Activated CD8-positive, alpha-beta T cell treated with anti-CD3 and anti-CD28 coated beads for 36 hours (primary cell): Measurements from ENCODE around the gene PPT1. TPM values are rescaled to one million over a fixed set of nuclear protein-coding genes. Genes with fewer than 3 reads are reported as not detected.

Source experiments
- ATAC-seq: fragments of 200-7000 bp; cut with Tn5 transposase; one replicate; pipeline ENCODE4 v1.10.0; 2021; ENCODE audit warnings: mild to moderate bottlenecking, moderate library complexity
- CTCF ChIA-PET: fragments of 350-600 bp; sonication (Branson Sonifier 250); formaldehyde crosslinking; loops from one replicate; lab custom pipeline; 2021; ENCODE audit warnings: antibody characterized with exemption; lab: Charles Lee
- POLR2A ChIA-PET: fragments of 350-600 bp; sonication (Branson Sonifier 250); formaldehyde crosslinking; loops from one replicate; lab custom pipeline; 2021; ENCODE audit warnings: antibody characterized with exemption; lab: Charles Lee
- DNase-seq: peaks from one replicate; pipeline ENCODE4 v3.0.0-alpha.2; 2020
- H3K27ac Mint-ChIP-seq: one replicate; pipeline ENCODE4 v1.8.0; 2021; ENCODE audit warnings: mild to moderate bottlenecking, mixed read lengths
- H3K27me3 Mint-ChIP-seq: one replicate; pipeline ENCODE4 v1.8.0; 2021; ENCODE audit warnings: mixed read lengths
- H3K36me3 Mint-ChIP-seq: one replicate; pipeline ENCODE4 v1.8.0; 2021; ENCODE audit warnings: low read depth, mixed read lengths
- H3K4me1 Mint-ChIP-seq: one replicate; pipeline ENCODE4 v1.8.0; 2021; ENCODE audit warnings: low read depth, mixed read lengths
- H3K4me3 Mint-ChIP-seq: one replicate; pipeline ENCODE4 v1.8.0; 2021; ENCODE audit warnings: mild to moderate bottlenecking, moderate library complexity, mixed read lengths
- H3K9me3 Mint-ChIP-seq: one replicate; pipeline ENCODE4 v1.8.0; 2021; ENCODE audit warnings: mixed read lengths
- CTCF ChIP-seq: fragments of 200-600 bp; IDR thresholded peaks from one replicate; pipeline ENCODE4 v1.8.0; 2022; ENCODE audit warnings: antibody characterized with exemption, mild to moderate bottlenecking
- intact Hi-C: fragments of 100-400 bp; cut with micrococcal nuclease; formaldehyde crosslinking; loops from one replicate; pipeline ENCODE4 v1.10.0; 2022
- total RNA-seq, 2 experiments: library from RNA; stranded (reverse); gene quantifications; one replicate each; pipeline ENCODE4 v1.2.3, GENCODE V29; 2021

The PPT1 gene
- total RNA-seq, 2 experiments from 2014 or later: 60.6 to 69.1 TPM

- no peak overlapping the region for H3K27ac Mint-ChIP-seq
- H3K36me3 Mint-ChIP-seq: no peaks in the 10 kb centered on the region
- DNase-seq: no peak
- H3K4me1 Mint-ChIP-seq: no peaks in the 10 kb centered on the region
- POLR2A ChIA-PET: no interaction called here
- CTCF ChIA-PET: interaction anchor here (0.7 to 1.1 kb wide), 2 partner anchors 20 to 349 kb away, joined by 3 to 4 read pairs; no protein-coding TSS in a partner anchor
- intact Hi-C loops: no loop called here
- H3K9me3 Mint-ChIP-seq: no peaks in the 10 kb centered on the region
- ATAC-seq: no peak
- peaks cover 6% of the 10 kb centered on the region for H3K27me3 Mint-ChIP-seq
- no peak overlapping the region for H3K4me3 Mint-ChIP-seq
- no peak for TF ChIP-seq CTCF
Measured at GRCh38 chr1:40133839-40134238, 36.8 kb upstream of the PPT1 start.

- no peak for TF ChIP-seq CTCF
- CTCF ChIA-PET: interaction anchor here (0.7 kb wide), 1 partner anchor 350 kb away, joined by 3 read pairs; no protein-coding TSS in a partner anchor
- DNase-seq: no peak
- no peaks in the 10 kb centered on the region for H3K36me3 Mint-ChIP-seq
- no peak overlapping the region for H3K4me3 Mint-ChIP-seq
- no peak overlapping the region for H3K27ac Mint-ChIP-seq
- peaks cover 6% of the 10 kb centered on the region for H3K27me3 Mint-ChIP-seq
- intact Hi-C loops: no loop called here
- POLR2A ChIA-PET: no interaction called here
- no peak for ATAC-seq
- no peaks in the 10 kb centered on the region for H3K9me3 Mint-ChIP-seq
- no peaks in the 10 kb centered on the region for H3K4me1 Mint-ChIP-seq
Measured at GRCh38 chr1:40133312-40133665, 36.2 kb upstream of the PPT1 start.

GRCh38 chr1:40132383-40133311 is 35.6 kb upstream of the PPT1 start:
- intact Hi-C loops: no loop called here
- CTCF ChIA-PET: interaction anchor here (1.3 to 1.9 kb wide), 2 partner anchors 11 to 206 kb away, joined by 7 to 9 read pairs; no protein-coding TSS in a partner anchor
- POLR2A ChIA-PET: no interaction called here
- no peak overlapping the region for H3K27ac Mint-ChIP-seq
- no peaks in the 10 kb centered on the region for H3K36me3 Mint-ChIP-seq
- DNase-seq (no peak), ATAC-seq (no peak)
- H3K9me3 Mint-ChIP-seq: no peaks in the 10 kb centered on the region
- H3K4me3 Mint-ChIP-seq: no peak overlapping the region
- peaks cover 6% of the 10 kb centered on the region for H3K27me3 Mint-ChIP-seq
- TF ChIP-seq CTCF: no peak
- no peaks in the 10 kb centered on the region for H3K4me1 Mint-ChIP-seq

DNA sequence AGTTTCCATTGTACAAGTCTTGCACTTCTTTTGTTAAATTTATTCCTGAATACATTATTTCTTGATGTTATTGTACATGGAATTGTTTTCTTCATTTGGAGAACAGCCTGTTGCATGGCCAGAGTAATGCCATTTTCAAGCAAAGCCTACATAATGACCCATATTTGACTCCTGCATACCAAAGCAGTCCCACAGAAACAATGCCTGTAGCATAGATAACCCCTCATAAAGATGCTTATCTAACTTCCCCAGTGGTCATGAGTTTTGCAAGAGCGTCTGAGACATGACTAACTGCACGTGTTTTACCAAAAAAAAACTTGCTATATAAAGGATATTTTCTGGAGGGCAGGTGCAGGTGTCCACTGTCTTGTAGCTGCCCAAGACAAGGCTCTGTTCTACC is 33.8 kb upstream of the PPT1 start:
- H3K4me3 Mint-ChIP-seq: no peak overlapping the region
- H3K36me3 Mint-ChIP-seq: no peaks in the 10 kb centered on the region
- CTCF ChIA-PET: interaction anchor here (0.8 to 1.9 kb wide), 4 partner anchors 13 to 208 kb away, joined by 3 to 9 read pairs (median 6); no protein-coding TSS in a partner anchor
- no peaks in the 10 kb centered on the region for H3K4me1 Mint-ChIP-seq
- intact Hi-C loops: no loop called here
- TF ChIP-seq CTCF: no peak
- no peaks in the 10 kb centered on the region for H3K9me3 Mint-ChIP-seq
- no peak for DNase-seq
- POLR2A ChIA-PET: no interaction called here
- no peak for ATAC-seq
- no peak overlapping the region for H3K27ac Mint-ChIP-seq
- H3K27me3 Mint-ChIP-seq: peaks cover 6% of the 10 kb centered on the region

DNA sequence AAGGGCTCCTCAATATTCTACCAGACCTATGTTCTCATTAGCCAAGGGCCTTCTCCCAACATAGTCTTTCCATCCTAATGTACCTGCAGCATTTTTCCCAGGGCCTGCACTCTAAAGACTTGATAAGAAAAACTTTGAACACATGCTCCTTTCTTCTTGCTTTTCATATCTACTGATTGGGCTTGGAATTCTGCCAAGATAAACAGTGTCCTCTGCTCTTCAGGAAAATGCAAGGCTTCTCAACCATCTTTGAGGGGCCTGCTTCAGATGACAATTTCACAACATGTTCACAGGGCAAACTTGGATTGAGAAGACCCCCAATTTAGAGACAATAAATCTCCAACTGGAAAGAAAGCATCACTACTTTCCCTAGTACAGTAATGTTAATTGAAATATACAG is 25.8 kb upstream of the PPT1 start:
- Mint-ChIP-seq H3K27me3 (peaks cover 4% of the 10 kb centered on the region), H3K9me3 (no peaks in the 10 kb centered on the region), H3K4me3 (no peak overlapping the region), H3K36me3 (no peaks in the 10 kb centered on the region), H3K4me1 (no peaks in the 10 kb centered on the region), H3K27ac (no peak overlapping the region)
- intact Hi-C loops: no loop called here
- TF ChIP-seq CTCF: no peak
- ATAC-seq (no peak), DNase-seq (no peak)
- ChIA-PET CTCF (interaction anchor here (2.3 to 4.6 kb wide), 2 partner anchors 21 to 30 kb away, joined by 8 to 17 read pairs; no protein-coding TSS in a partner anchor), POLR2A (no interaction called here)
